K562 (cell line): ENCODE data around the gene CSTPP1. TPM values are rescaled to one million over a fixed set of nuclear protein-coding genes. Genes with fewer than 3 reads are reported as not detected.

ENCODE experiments used
- ATAC-seq: fragments of 200-7000 bp; cut with Tn5 transposase; 3 replicates; pipeline ENCODE4 v1.9.1; 2020; ENCODE audit warnings: moderate library complexity
- BruUV-seq: library from RNA; stranded (reverse); fragments of 400-500 nt; replicated peaks from 2 replicates; lab custom pipeline; 2021; lab: Mats Ljungman, UMichigan
- CTCF ChIA-PET: fragments of 300-600 bp; formaldehyde crosslinking; extraction: SDS; loops from one replicate; lab custom pipeline; 2021; ENCODE audit warnings: low intra/inter-chr PET ratio; lab: Yijun Ruan, JAX
- POLR2A ChIA-PET: fragments of 300-600, 350-650 bp; sonication (Branson Sonifier 250); formaldehyde crosslinking; extraction: SDS; loops from one replicate; lab custom pipeline; 2021; ENCODE audit warnings: antibody characterized with exemption, inconsistent platforms; lab: Yijun Ruan, JAX
- DNase-seq, 4 experiments: peaks; one replicate each; pipeline versions ENCODE4 v3.0.0 to v3.0.0-alpha.2; 2011 to 2018; ENCODE audit warnings: low spot score in 3 of 4, mixed read lengths in 3 of 4; ENCODE audit errors: extremely low read depth in 1 of 4
- FAIRE-seq: peaks from 2 replicates; lab custom pipeline; 2011; peaks lifted over from hg19 to GRCh38; lab: Jason Lieb, UNC
- H2AFZ ChIP-seq: 2 replicates; pipeline ENCODE4 v1.6.0; 2011; ENCODE audit warnings: low read depth, low read length, control low read depth, inconsistent platforms
- H3K27ac ChIP-seq: fragments of 200-600 bp; 3 replicates; pipeline ENCODE4 v1.8.0; 2011; ENCODE audit warnings: low read depth, mild to moderate bottlenecking, control low read depth, inconsistent platforms, low read length, moderate library complexity, mixed read lengths; ENCODE audit errors: extremely low read depth
- H3K27me3 ChIP-seq, 2 experiments: fragments of 300-600 bp in 1 of 2; 2 replicates in 1 of 2; 3 replicates in 1 of 2; pipeline versions ENCODE4 v1.6.0 to v1.8.0; 2011; ENCODE audit warnings: inconsistent platforms in 2 of 2, low read length in 2 of 2, mild to moderate bottlenecking in 1 of 2, mixed read lengths in 1 of 2, moderate library complexity in 1 of 2; ENCODE audit not compliant: control insufficient read depth in 2 of 2, insufficient read depth in 2 of 2
- H3K36me3 ChIP-seq: fragments of 300-600 bp; 3 replicates; pipeline ENCODE4 v1.8.0; 2011; ENCODE audit warnings: mild to moderate bottlenecking, low read length, inconsistent platforms; ENCODE audit not compliant: control insufficient read depth, insufficient read depth
- H3K4me1 ChIP-seq, 2 experiments: fragments of 200-600 bp in 1 of 2; replicated peaks in 1 of 2; 2 replicates in 1 of 2; 3 replicates in 1 of 2; pipeline versions ENCODE4 v1.5.1 to v1.8.0; 2011; ENCODE audit warnings: inconsistent platforms in 2 of 2, low read length in 2 of 2, mild to moderate bottlenecking in 1 of 2, mixed read lengths in 1 of 2, moderate library complexity in 1 of 2; ENCODE audit not compliant: control insufficient read depth in 2 of 2, insufficient read depth in 2 of 2
- H3K4me2 ChIP-seq: 2 replicates; pipeline ENCODE4 v1.6.1; 2011; ENCODE audit warnings: low read length, control low read depth, inconsistent platforms, mixed read lengths; ENCODE audit not compliant: insufficient read depth
- H3K4me3 ChIP-seq: fragments of 200-600 bp; sonication (generic), shearing (Covaris generic); 2 replicates; pipeline ENCODE4 v1.5.1; 2016; ENCODE audit warnings: control low read depth, inconsistent platforms
- H3K79me2 ChIP-seq: fragments of 200-600 bp; 3 replicates; pipeline ENCODE4 v1.8.0; 2011; ENCODE audit warnings: low read length, inconsistent platforms; ENCODE audit not compliant: control insufficient read depth, insufficient read depth
- H3K9ac ChIP-seq, 2 experiments: 2 replicates each; pipeline versions ENCODE4 v1.6.0 to v1.6.1; 2011; ENCODE audit warnings: low read depth in 2 of 2, low read length in 2 of 2, control low read depth in 1 of 2, inconsistent platforms in 1 of 2, mild to moderate bottlenecking in 1 of 2, mixed read lengths in 1 of 2; ENCODE audit not compliant: insufficient read depth in 1 of 2
- H3K9me1 ChIP-seq: one replicate; pipeline ENCODE4 v1.6.0; 2011; ENCODE audit warnings: inconsistent platforms, mild to moderate bottlenecking, low read length, moderate library complexity; ENCODE audit not compliant: control insufficient read depth, insufficient read depth
- H3K9me3 ChIP-seq: replicated peaks from 2 replicates; pipeline ENCODE4 v1.5.1; 2011; ENCODE audit warnings: low read depth, low read length, inconsistent platforms; ENCODE audit not compliant: control insufficient read depth, insufficient read depth
- H4K20me1 ChIP-seq: replicated peaks from 2 replicates; pipeline ENCODE4 v1.6.1; 2011; ENCODE audit warnings: low read length, inconsistent platforms, mixed read lengths; ENCODE audit not compliant: control insufficient read depth, insufficient read depth
- AFF1 ChIP-seq, 2 experiments: fragments of 450-650 bp; IDR thresholded peaks; 2 replicates each; pipeline ENCODE4 v1.6.1; 2018; ENCODE audit warnings: mild to moderate bottlenecking in 2 of 2, low read depth in 1 of 2; ENCODE audit not compliant: partially characterized antibody in 2 of 2
- HEY1 ChIP-seq: fragments of 250-450 bp; sonication (Bioruptor Pico); IDR thresholded peaks from 2 replicates; pipeline ENCODE4 v1.5.0; 2020; ENCODE audit warnings: mild to moderate bottlenecking, moderate library complexity, borderline replicate concordance
- MAFF ChIP-seq: IDR thresholded peaks from 2 replicates; pipeline ENCODE4 v1.6.1; 2012; ENCODE audit warnings: low read length, improper control_type of control experiment
- ZBTB7A ChIP-seq: IDR thresholded peaks from 2 replicates; pipeline ENCODE4 v1.6.1; 2011; ENCODE audit warnings: low read depth, mild to moderate bottlenecking, low read length, moderate library complexity, borderline replicate concordance; ENCODE audit not compliant: control insufficient read depth
- ZNF766 ChIP-seq: fragments of 200-800 bp; sonication (Bioruptor generic); conservative IDR thresholded peaks from 2 replicates; pipeline ENCODE4 v1.6.1; 2016; ENCODE audit warnings: missing genetic modification characterization, missing compliant biosample characterization
- ZNF830 ChIP-seq: fragments of 250-450 bp; sonication (Bioruptor Pico); IDR thresholded peaks from 2 replicates; pipeline ENCODE4 v1.5.0; 2021; ENCODE audit warnings: mild to moderate bottlenecking
- WGBS: fragments of 100-300 bp; shearing (Covaris generic); methylation state at CpG from one replicate; pipeline ENCODE4 v1.1.6; 2016; ENCODE audit warnings: low coverage, mixed read lengths; ENCODE audit not compliant: insufficient coverage; ENCODE audit errors: missing lambda C conversion rate; 5-methylcytosine and 5-hydroxymethylcytosine counted together
- in situ Hi-C: fragments of 300-500 bp; cut with MboI; formaldehyde crosslinking; loops from 4 replicates; pipeline ENCODE4 v1.15.0; 2018; ENCODE audit warnings: inconsistent platforms, mixed read lengths
- intact Hi-C: fragments of 100-400 bp; cut with micrococcal nuclease; formaldehyde crosslinking; loops from 2 replicates; pipeline ENCODE4 v1.14.2; 2022
- polyA plus RNA-seq, 8 experiments: library from polyadenylated mRNA; depleted of rRNA in 4 of 8; stranded (reverse) in 5 of 8; unstranded in 3 of 8; fragments of >200 nt; fragmentation: Nextera tagmentation in 2 of 8; fragmentation: Illumina TruSeq in 1 of 8; extraction: Ambion mirVana in 2 of 8; extraction: Trizol in 1 of 8; gene quantifications; 2 replicates each; pipeline versions ENCODE4 v1.2.1 to v1.2.3, GENCODE V29; 2011 to 2014; ENCODE audit warnings: inconsistent platforms in 1 of 8, missing spikeins in 1 of 8
- total RNA-seq, 7 experiments: library from RNA; depleted of rRNA in 6 of 7; stranded (reverse); fragments of >200 nt in 6 of 7; fragmentation: Illumina TruSeq in 2 of 7; extraction: Trizol in 2 of 7; gene quantifications; 2 replicates each; pipeline versions ENCODE4 v1.2.1 to v1.2.3, GENCODE V29; 2011 to 2021; ENCODE audit warnings: low replicate concordance in 1 of 7

Gene CSTPP1
- total and polyA plus RNA-seq, 9 of the 15 experiments (the other 6 are each of a cell fraction or from before 2014, with no cell fraction given), result 6.5 to 17.8 (median 9.2) TPM

DNA sequence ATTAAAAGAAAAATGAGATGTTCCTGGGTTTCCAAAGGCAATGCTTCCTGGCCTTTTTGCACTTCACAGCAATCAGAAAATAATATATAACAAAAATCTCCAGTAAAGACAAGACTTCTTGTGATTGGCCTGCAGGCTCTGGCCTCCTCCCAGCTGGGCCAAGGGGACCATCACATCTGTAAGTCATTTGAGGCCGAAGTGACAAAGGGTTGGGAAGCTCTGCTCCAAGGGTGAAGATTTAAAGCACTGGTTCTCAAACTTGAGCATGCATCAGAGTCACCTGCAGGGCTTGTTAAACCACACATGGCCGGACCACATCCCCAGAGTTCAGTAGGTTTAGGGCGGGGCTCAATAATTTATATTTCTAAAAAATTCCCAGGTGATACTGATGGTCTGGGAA lies 208.0 kb downstream of the CSTPP1 start (continued):
- TF ChIP-seq AFF1 (IDR thresholded peaks at IDR 0.05; ENCODE audit: low read depth in 1 of 2, partially characterized antibody in 2 of 2) (no peak), ZNF830 (no peak), MAFF (no peak), ZNF766 (CRISPR knock-in tag) (no peak), HEY1 (CRISPR knock-in tag) (no peak)

DNA sequence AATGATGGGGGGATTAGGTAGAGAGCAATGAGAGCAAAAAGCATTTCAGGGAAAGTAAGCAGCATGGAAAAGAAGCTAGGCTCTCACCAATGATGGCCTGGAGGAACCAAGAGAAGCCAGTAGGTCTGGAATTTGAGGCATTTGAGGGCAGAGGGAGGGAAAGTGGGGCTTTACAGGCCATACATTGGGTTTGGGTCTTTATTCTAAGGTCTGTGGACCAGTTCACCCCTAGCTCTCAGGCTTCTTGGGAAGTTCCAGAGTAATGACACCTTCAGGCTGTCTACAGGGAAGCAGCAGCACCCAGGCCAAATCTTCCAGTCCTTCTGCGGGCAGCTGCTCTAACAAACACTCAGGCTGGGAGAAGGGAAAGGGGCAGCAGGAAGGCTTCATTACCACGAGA lies 210.7 kb downstream of the CSTPP1 start:
- no peak overlapping the region for H3K27ac ChIP-seq
- no peak for TF ChIP-seq ZBTB7A
- H3K9me1 ChIP-seq, result no peaks in the 10 kb centered on the region
- WGBS, result 20% methylated on average over 2 of the region's 2 CpGs
- POLR2A ChIA-PET, result interaction anchor here (0.6 to 1.2 kb wide), 4 partner anchors 16 to 252 kb away, joined by 3 to 4 read pairs (median 3); no protein-coding TSS in a partner anchor
- H3K27me3 ChIP-seq, result no peaks in the 10 kb centered on the region
- no peak overlapping the region for H3K4me3 ChIP-seq
- no peak; the same call in 2 of the 3 replicates for ATAC-seq
- H3K4me2 ChIP-seq, result no peak overlapping the region
- in situ Hi-C loops, result no loop called here
- intact Hi-C loops, result no loop called here
- no peaks in the 10 kb centered on the region for H3K36me3 ChIP-seq
- no peak for DNase-seq
- H3K9ac ChIP-seq, result no peak overlapping the region
- H4K20me1 ChIP-seq, result no peaks in the 10 kb centered on the region
- no peaks in the 10 kb centered on the region; a peak in 1 of 5 replicates for H3K4me1 ChIP-seq
- no peaks in the 10 kb centered on the region for H3K79me2 ChIP-seq
- H3K9me3 ChIP-seq, result no peaks in the 10 kb centered on the region
- BruUV-seq, result no TSS peak
- no peak overlapping the region for H2AFZ ChIP-seq
- no peak for FAIRE-seq
- CTCF ChIA-PET, result no interaction called here
